ENCODE results near the gene TEX11. TPM values are rescaled to one million over a fixed set of nuclear protein-coding genes. Genes with fewer than 3 reads are reported as not detected.

TEX11 gene
- total and polyA plus RNA-seq, 9 of the 15 experiments (the other 6 are each of a cell fraction or from before 2014, with no cell fraction given): 0.27 to 1.1 (median 0.45) TPM

DNA sequence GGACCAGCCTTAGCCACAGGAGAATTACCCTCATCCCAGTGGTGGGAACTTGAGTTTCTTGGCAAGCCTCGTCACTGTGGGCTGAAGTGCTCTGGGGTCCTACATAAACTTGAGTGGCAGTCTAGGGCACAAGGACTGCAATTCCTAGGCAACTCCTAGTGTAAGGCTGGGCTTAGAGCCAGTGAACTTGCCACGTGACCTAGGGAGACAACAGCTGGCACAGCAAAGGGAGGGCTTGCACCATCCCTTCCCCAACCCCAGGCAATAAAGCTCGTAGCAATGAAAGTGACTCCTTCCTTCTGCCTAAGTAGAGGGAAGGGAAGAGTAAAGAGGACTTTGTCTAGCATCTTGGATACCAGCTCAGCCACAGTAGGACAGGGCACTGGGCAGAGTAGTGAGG is 81.8 kb downstream of the TEX11 start:
- 2% methylated on average over 3 of the region's 3 CpGs for WGBS (ENCODE audit: insufficient coverage, low coverage, missing lambda C conversion rate)
- no peaks in the 10 kb centered on the region for H3K79me2 ChIP-seq (ENCODE audit: control insufficient read depth, insufficient read depth, low read length)
- H3K9me1 ChIP-seq (ENCODE audit: control insufficient read depth, insufficient read depth, low read length): no peaks in the 10 kb centered on the region
- H3K27me3 ChIP-seq (ENCODE audit: control insufficient read depth in 2 of 2, insufficient read depth in 2 of 2, low read length in 2 of 2): no peaks in the 10 kb centered on the region; a peak in 1 of 5 replicates
- H3K27ac ChIP-seq (ENCODE audit: extremely low read depth, low read depth, low read length): no peak overlapping the region
- no peak overlapping the region for H3K9ac ChIP-seq (ENCODE audit: insufficient read depth in 1 of 2, low read depth in 2 of 2, low read length in 2 of 2)
- no peaks in the 10 kb centered on the region for H3K36me3 ChIP-seq (ENCODE audit: control insufficient read depth, insufficient read depth, low read length)
- ATAC-seq (no peak), FAIRE-seq (no peak), DNase-seq (ENCODE audit: extremely low read depth in 1 of 4, low spot score in 3 of 4) (no peak)
- in situ Hi-C loops (cut with MboI) (no loop called here), intact Hi-C loops (cut with micrococcal nuclease) (no loop called here)
- no peaks in the 10 kb centered on the region for H3K9me3 ChIP-seq (replicated peaks; ENCODE audit: control insufficient read depth, insufficient read depth, low read depth, low read length)
- TF ChIP-seq NR2F6 (CRISPR knock-in tag; IDR thresholded peaks at IDR 0.05) (no peak), ZKSCAN3 (CRISPR knock-in tag; IDR thresholded peaks at IDR 0.05) (no peak), HMGN3 (IDR thresholded peaks at IDR 0.05; ENCODE audit: borderline replicate concordance, extremely low read depth, insufficient read length, low read depth, low read length) (no peak), ZNF232 (CRISPR knock-in tag; IDR thresholded peaks at IDR 0.05) (no peak), RHOXF2B (CRISPR knock-in tag; conservative IDR thresholded peaks at IDR 0.05) (no peak), ZNF324 (CRISPR knock-in tag; IDR thresholded peaks at IDR 0.05) (no peak), HOXB6 (CRISPR knock-in tag; IDR thresholded peaks at IDR 0.05; ENCODE audit: borderline replicate concordance) (no peak), SAFB2 (IDR thresholded peaks at IDR 0.05; ENCODE audit: borderline replicate concordance, low read depth, low read length, severe bottlenecking) (no peak), PCBP2 (IDR thresholded peaks at IDR 0.05; ENCODE audit: low read depth, low read length, poor library complexity, severe bottlenecking) (no peak), PURB (CRISPR knock-in tag; IDR thresholded peaks at IDR 0.05; ENCODE audit: low read depth) (no peak)
- TF ChIP-seq, protein P1, sequence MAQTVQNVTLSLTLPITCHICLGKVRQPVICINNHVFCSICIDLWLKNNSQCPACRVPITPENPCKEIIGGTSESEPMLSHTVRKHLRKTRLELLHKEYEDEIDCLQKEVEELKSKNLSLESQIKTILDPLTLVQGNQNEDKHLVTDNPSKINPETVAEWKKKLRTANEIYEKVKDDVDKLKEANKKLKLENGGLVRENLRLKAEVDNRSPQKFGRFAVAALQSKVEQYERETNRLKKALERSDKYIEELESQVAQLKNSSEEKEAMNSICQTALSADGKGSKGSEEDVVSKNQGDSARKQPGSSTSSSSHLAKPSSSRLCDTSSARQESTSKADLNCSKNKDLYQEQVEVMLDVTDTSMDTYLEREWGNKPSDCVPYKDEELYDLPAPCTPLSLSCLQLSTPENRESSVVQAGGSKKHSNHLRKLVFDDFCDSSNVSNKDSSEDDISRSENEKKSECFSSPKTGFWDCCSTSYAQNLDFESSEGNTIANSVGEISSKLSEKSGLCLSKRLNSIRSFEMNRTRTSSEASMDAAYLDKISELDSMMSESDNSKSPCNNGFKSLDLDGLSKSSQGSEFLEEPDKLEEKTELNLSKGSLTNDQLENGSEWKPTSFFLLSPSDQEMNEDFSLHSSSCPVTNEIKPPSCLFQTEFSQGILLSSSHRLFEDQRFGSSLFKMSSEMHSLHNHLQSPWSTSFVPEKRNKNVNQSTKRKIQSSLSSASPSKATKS (CRISPR knock-in tag; IDR thresholded peaks at IDR 0.05): no peak
- TF ChIP-seq, protein P2, sequence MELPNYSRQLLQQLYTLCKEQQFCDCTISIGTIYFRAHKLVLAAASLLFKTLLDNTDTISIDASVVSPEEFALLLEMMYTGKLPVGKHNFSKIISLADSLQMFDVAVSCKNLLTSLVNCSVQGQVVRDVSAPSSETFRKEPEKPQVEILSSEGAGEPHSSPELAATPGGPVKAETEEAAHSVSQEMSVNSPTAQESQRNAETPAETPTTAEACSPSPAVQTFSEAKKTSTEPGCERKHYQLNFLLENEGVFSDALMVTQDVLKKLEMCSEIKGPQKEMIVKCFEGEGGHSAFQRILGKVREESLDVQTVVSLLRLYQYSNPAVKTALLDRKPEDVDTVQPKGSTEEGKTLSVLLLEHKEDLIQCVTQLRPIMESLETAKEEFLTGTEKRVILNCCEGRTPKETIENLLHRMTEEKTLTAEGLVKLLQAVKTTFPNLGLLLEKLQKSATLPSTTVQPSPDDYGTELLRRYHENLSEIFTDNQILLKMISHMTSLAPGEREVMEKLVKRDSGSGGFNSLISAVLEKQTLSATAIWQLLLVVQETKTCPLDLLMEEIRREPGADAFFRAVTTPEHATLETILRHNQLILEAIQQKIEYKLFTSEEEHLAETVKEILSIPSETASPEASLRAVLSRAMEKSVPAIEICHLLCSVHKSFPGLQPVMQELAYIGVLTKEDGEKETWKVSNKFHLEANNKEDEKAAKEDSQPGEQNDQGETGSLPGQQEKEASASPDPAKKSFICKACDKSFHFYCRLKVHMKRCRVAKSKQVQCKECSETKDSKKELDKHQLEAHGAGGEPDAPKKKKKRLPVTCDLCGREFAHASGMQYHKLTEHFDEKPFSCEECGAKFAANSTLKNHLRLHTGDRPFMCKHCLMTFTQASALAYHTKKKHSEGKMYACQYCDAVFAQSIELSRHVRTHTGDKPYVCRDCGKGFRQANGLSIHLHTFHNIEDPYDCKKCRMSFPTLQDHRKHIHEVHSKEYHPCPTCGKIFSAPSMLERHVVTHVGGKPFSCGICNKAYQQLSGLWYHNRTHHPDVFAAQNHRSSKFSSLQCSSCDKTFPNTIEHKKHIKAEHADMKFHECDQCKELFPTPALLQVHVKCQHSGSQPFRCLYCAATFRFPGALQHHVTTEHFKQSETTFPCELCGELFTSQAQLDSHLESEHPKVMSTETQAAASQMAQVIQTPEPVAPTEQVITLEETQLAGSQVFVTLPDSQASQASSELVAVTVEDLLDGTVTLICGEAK (IDR thresholded peaks at IDR 0.05): no peak
- TF ChIP-seq, protein P2 (CRISPR knock-in tag; IDR thresholded peaks at IDR 0.05): no peak
- BruUV-seq (replicated peaks): no TSS peak
- ChIA-PET CTCF (ENCODE audit: low intra/inter-chr PET ratio) (no interaction called here), POLR2A (interaction anchor here (0.6 kb wide), 1 partner anchor 553 kb away, joined by 3 read pairs; no protein-coding TSS in a partner anchor)
- H3K4me3 ChIP-seq: no peak overlapping the region
- no peaks in the 10 kb centered on the region for H3K4me1 ChIP-seq (replicated peaks in 1 of 2; ENCODE audit: control insufficient read depth in 2 of 2, insufficient read depth in 2 of 2, low read length in 2 of 2)
- no peak overlapping the region for H3K4me2 ChIP-seq (ENCODE audit: insufficient read depth, low read length)
- no peak overlapping the region for H2AFZ ChIP-seq (ENCODE audit: low read depth, low read length)
- no peaks in the 10 kb centered on the region for H4K20me1 ChIP-seq (replicated peaks; ENCODE audit: control insufficient read depth, insufficient read depth, low read length)

All from K562 (cell line).